Glomerular visceral epithelial cell (primary cell): ENCODE results near the gene LRRC7.
"Not testable (repeated sequence)": the region's sequence is repeated elsewhere in the genome, so short reads cannot be mapped to it uniquely, and the experiment has no call there.

Experiments used
- DNase-seq: peaks from one replicate; pipeline ENCODE4 v3.0.0-alpha.2; 2016; ENCODE audit errors: extremely low spot score

Gene LRRC7

GRCh38 chr1:70041317-70042045, 473.8 kb downstream of the LRRC7 start:
- DNase-seq = no peak

GRCh38 chr1:70042090-70042731, 474.5 kb downstream of the LRRC7 start:
- DNase-seq = no peak

GRCh38 chr1:70043804-70044203, 476.1 kb downstream of the LRRC7 start:
- DNase-seq = peak; percentile 35

GRCh38 chr1:70044832-70045231, 477.1 kb downstream of the LRRC7 start:
- DNase-seq = peak; percentile 38

- DNase-seq = not testable (repeated sequence)
These were observed 477.9 kb downstream of the LRRC7 start for GRCh38 chr1:70045581-70045980.

- DNase-seq = no peak
These were observed 480.8 kb downstream of the LRRC7 start for GRCh38 chr1:70048336-70049094.

GRCh38 chr1:70051926-70052325, 484.2 kb downstream of the LRRC7 start:
- no peak for DNase-seq

- DNase-seq = no peak
These were observed 489.8 kb downstream of the LRRC7 start for GRCh38 chr1:70057500-70057899.

- DNase-seq = no peak
These were observed 493.5 kb downstream of the LRRC7 start for GRCh38 chr1:70061231-70061630.

- DNase-seq = no peak
These were observed 496.1 kb downstream of the LRRC7 start for GRCh38 chr1:70063861-70064260.

GRCh38 chr1:70066711-70067110, 499.0 kb downstream of the LRRC7 start:
- DNase-seq = no peak

GRCh38 chr1:70071601-70072000, 503.9 kb downstream of the LRRC7 start:
- DNase-seq = no peak

- no peak for DNase-seq
These were observed 504.6 kb downstream of the LRRC7 start for GRCh38 chr1:70072231-70072751.

- DNase-seq = no peak
These were observed 508.0 kb downstream of the LRRC7 start for GRCh38 chr1:70075761-70076160.

- no peak for DNase-seq
These were observed 509.3 kb downstream of the LRRC7 start for GRCh38 chr1:70077066-70077465.

- DNase-seq = no peak
These were observed 511.8 kb downstream of the LRRC7 start for GRCh38 chr1:70079546-70079945.

GRCh38 chr1:70083519-70083918, 515.8 kb downstream of the LRRC7 start:
- DNase-seq = no peak

- DNase-seq = no peak
These were observed 516.7 kb downstream of the LRRC7 start for GRCh38 chr1:70084314-70084915.

- DNase-seq = no peak
These were observed 517.8 kb downstream of the LRRC7 start for GRCh38 chr1:70085521-70085920.

GRCh38 chr1:70086897-70087296, 519.2 kb downstream of the LRRC7 start:
- no peak for DNase-seq

GRCh38 chr1:70090141-70090540, 522.4 kb downstream of the LRRC7 start:
- no peak for DNase-seq

GRCh38 chr1:70090875-70091274, 523.2 kb downstream of the LRRC7 start:
- peak; percentile 72 for DNase-seq
